ENCODE measurements around the gene FAF2. TPM values are rescaled to one million over a fixed set of nuclear protein-coding genes. Genes with fewer than 3 reads are reported as not detected.

FAF2 gene
- total RNA-seq, 1 experiment from 2014 or later, result 44.4 TPM

DNA sequence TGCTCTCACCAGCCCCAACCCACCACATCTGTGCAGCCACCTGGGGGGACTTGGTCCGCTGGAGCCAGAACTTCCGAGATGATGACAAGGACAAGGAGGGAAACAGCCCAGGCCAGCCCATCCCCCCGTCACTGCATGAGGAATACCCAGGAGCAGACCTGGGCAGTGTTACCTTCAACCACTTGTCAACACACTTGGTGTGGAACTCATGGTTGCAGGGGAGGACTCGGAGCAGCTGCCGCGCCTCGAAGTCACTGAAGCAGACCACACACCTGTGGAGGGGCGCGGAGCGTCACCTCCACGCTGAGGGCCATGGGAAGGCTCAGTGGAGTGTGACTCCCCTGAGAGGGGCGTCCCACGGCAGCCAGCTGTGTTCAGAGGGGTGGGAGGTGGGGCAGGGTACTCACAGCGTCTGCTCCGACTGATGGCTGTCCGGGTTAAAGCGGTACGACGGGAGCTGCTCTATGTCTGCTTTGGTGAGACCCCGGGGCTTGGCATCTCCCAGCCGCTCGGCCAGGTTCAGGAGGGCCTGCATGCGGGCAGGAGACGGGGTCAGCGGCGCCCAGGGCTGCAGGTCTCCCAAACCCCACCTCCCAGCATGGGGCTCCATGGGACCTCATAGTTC, 81.0 kb downstream of the FAF2 start:
- Histone ChIP-seq H4K20me1 (ENCODE audit: control insufficient read depth, insufficient read depth, insufficient read length) (no peaks in the 10 kb centered on the region), H3K56ac (ENCODE audit: insufficient read length, low read depth, low read length) (no peak overlapping the region), H3K4me1 (ENCODE audit: insufficient read depth, low read length) (no peaks in the 10 kb centered on the region; the same call in 1 of the 2 replicates), H2BK5ac (ENCODE audit: insufficient read length, low read length) (no peak overlapping the region), H2BK20ac (ENCODE audit: low read depth, low read length, poor library complexity, severe bottlenecking) (no peak overlapping the region), H2AFZ (ENCODE audit: low read length) (no peak overlapping the region), H3K9me3 (ENCODE audit: control insufficient read depth, low read depth, low read length) (no peaks in the 10 kb centered on the region), H2AK5ac (ENCODE audit: insufficient read length, low read length) (no peak overlapping the region), H3K14ac (ENCODE audit: insufficient read depth, low read length) (no peak overlapping the region; the same call in 1 of the 2 replicates), H2BK12ac (ENCODE audit: insufficient read length, low read depth, low read length) (no peak overlapping the region), H3K79me1 (ENCODE audit: insufficient read depth, low read depth, low read length, poor library complexity, severe bottlenecking) (peaks cover 3% of the 10 kb centered on the region), H4K91ac (ENCODE audit: insufficient read length, low read depth, low read length) (no peak overlapping the region), H2BK15ac (ENCODE audit: low read depth, low read length) (no peak overlapping the region), H4K5ac (ENCODE audit: insufficient read length, low read depth, low read length) (no peak overlapping the region), H2BK120ac (ENCODE audit: low read depth, low read length, poor library complexity, severe bottlenecking) (no peak overlapping the region), H3K79me2 (ENCODE audit: insufficient read depth, low read length) (peaks cover 16% of the 10 kb centered on the region; the same call in 1 of the 2 replicates), H3K27ac (ENCODE audit: insufficient read length, low read depth, low read length) (no peak overlapping the region), H3T11ph (ENCODE audit: low read length) (no peak overlapping the region), H3K4ac (ENCODE audit: low read depth, low read length) (no peak overlapping the region), H4K8ac (replicated peaks; ENCODE audit: insufficient read length, low read depth, low read length) (no peak overlapping the region), H3K9ac (ENCODE audit: extremely low read depth, insufficient read length, low read length) (no peak overlapping the region), H3K23ac (ENCODE audit: insufficient read length, low read depth, low read length) (no peak overlapping the region), H3K18ac (ENCODE audit: insufficient read length, low read depth, low read length) (no peak overlapping the region), H3K23me2 (ENCODE audit: insufficient read length, low read depth, low read length, poor library complexity, severe bottlenecking) (no peaks in the 10 kb centered on the region), H3K4me2 (ENCODE audit: insufficient read depth, insufficient read length, low read length) (no peak overlapping the region), H3K27me3 (ENCODE audit: insufficient read depth, low read length) (no peaks in the 10 kb centered on the region)
- Mint-ChIP-seq H3K36me3 (ENCODE audit: insufficient read depth in 1 of 3, low read depth in 3 of 3) (peaks cover 19 to 63% (median 57%) of the 10 kb centered on the region in 3 experiments; a peak in 6 of 7 replicates), H3K4me1 (peaks cover 10 to 11% of the 10 kb centered on the region in 2 experiments), H3K9me3 (no peaks in the 10 kb centered on the region), H3K27ac (peak overlapping the region in 1 of 3 experiments; percentile 64; a peak in 1 of 7 replicates), H3K27me3 (ENCODE audit: low read depth) (no peaks in the 10 kb centered on the region), H3K4me3 (no peak overlapping the region)
- TF ChIP-seq, protein P1, sequence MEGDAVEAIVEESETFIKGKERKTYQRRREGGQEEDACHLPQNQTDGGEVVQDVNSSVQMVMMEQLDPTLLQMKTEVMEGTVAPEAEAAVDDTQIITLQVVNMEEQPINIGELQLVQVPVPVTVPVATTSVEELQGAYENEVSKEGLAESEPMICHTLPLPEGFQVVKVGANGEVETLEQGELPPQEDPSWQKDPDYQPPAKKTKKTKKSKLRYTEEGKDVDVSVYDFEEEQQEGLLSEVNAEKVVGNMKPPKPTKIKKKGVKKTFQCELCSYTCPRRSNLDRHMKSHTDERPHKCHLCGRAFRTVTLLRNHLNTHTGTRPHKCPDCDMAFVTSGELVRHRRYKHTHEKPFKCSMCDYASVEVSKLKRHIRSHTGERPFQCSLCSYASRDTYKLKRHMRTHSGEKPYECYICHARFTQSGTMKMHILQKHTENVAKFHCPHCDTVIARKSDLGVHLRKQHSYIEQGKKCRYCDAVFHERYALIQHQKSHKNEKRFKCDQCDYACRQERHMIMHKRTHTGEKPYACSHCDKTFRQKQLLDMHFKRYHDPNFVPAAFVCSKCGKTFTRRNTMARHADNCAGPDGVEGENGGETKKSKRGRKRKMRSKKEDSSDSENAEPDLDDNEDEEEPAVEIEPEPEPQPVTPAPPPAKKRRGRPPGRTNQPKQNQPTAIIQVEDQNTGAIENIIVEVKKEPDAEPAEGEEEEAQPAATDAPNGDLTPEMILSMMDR (conservative IDR thresholded peaks at IDR 0.05), result no peak
- no CpG with 5 or more reads among the region's 26 CpGs for WGBS (ENCODE audit: extremely low coverage, insufficient read length, low lambda C conversion rate)
- DNase-seq, result no peak

All from H9 (cell line).